PC-3 (cell line): ENCODE results near the gene GTSF1L. TPM values are rescaled to one million over a fixed set of nuclear protein-coding genes. Genes with fewer than 3 reads are reported as not detected.

ENCODE experiments used
- ATAC-seq: fragments of 200-7000 bp; cut with Tn5 transposase; 2 replicates; pipeline ENCODE4 v1.9.1; 2020; ENCODE audit warnings: mild to moderate bottlenecking, moderate library complexity
- BruUV-seq: library from RNA; stranded (reverse); fragments of 400-500 nt; replicated peaks from 2 replicates; lab custom pipeline; 2021; lab: Mats Ljungman, UMichigan
- CTCF ChIA-PET: fragments of 300-600 bp; sonication (Branson Sonifier 250); formaldehyde crosslinking; loops from one replicate; lab custom pipeline; 2022; ENCODE audit warnings: antibody characterized with exemption; lab: Charles Lee
- POLR2A ChIA-PET: fragments of 300-600 bp; sonication (Branson Sonifier 250); formaldehyde crosslinking; loops from one replicate; lab custom pipeline; 2022; ENCODE audit warnings: antibody characterized with exemption; ENCODE audit not compliant: unreplicated experiment; lab: Charles Lee
- DNase-seq: peaks from one replicate; pipeline ENCODE4 v3.0.0-alpha.2; 2015
- H2AFZ ChIP-seq: fragments of 300-600 bp; sonication (generic); 2 replicates; pipeline ENCODE4 v1.6.0; 2016; ENCODE audit warnings: antibody characterized with exemption, low read length
- H3F3A ChIP-seq: fragments of 300-600 bp; sonication (generic); one replicate; pipeline ENCODE4 v1.6.0; 2017; ENCODE audit warnings: antibody characterized with exemption, low read length, control low read depth, mild to moderate bottlenecking; ENCODE audit not compliant: unreplicated experiment
- H3K27ac ChIP-seq: fragments of 300-600 bp; sonication (generic); 2 replicates; pipeline ENCODE4 v1.5.1; 2016; ENCODE audit warnings: mild to moderate bottlenecking, low read length
- H3K27me3 ChIP-seq: fragments of 300-600 bp; sonication (generic); 2 replicates; pipeline ENCODE4 v1.6.1; 2016; ENCODE audit warnings: low read length, mixed read lengths
- H3K36me3 ChIP-seq: fragments of 300-600 bp; sonication (generic); 2 replicates; pipeline ENCODE4 v1.6.1; 2016; ENCODE audit warnings: low read depth, mixed run types, low read length, mixed read lengths
- H3K4me1 ChIP-seq: fragments of 300-600 bp; sonication (generic); 2 replicates; pipeline ENCODE4 v1.5.1; 2016; ENCODE audit warnings: low read length; ENCODE audit not compliant: insufficient read depth
- H3K4me2 ChIP-seq: fragments of 300-600 bp; sonication (generic); 2 replicates; pipeline ENCODE4 v1.6.0; 2016; ENCODE audit warnings: low read length
- H3K4me3 ChIP-seq: fragments of 300-600 bp; sonication (generic); 2 replicates; pipeline ENCODE4 v1.5.1; 2016; ENCODE audit warnings: mild to moderate bottlenecking, low read length, mixed read lengths
- H3K79me2 ChIP-seq: fragments of 300-600 bp; sonication (generic); 2 replicates; pipeline ENCODE4 v1.6.1; 2017; ENCODE audit warnings: low read length, mixed read lengths
- H3K9ac ChIP-seq: fragments of 300-600 bp; sonication (generic); 2 replicates; pipeline ENCODE4 v1.6.0; 2016; ENCODE audit warnings: mild to moderate bottlenecking, low read length
- H3K9me2 ChIP-seq: fragments of 300-600 bp; sonication (generic); replicated peaks from 2 replicates; pipeline ENCODE4 v1.6.1; 2016; ENCODE audit warnings: mixed run types, low read length, mixed read lengths
- H3K9me3 ChIP-seq: fragments of 300-600 bp; sonication (generic); 2 replicates; pipeline ENCODE4 v1.6.1; 2016; ENCODE audit warnings: low read length, mixed read lengths
- H4K20me1 ChIP-seq: fragments of 300-600 bp; sonication (generic); 2 replicates; pipeline ENCODE4 v1.6.1; 2016; ENCODE audit warnings: low read length, mixed read lengths
- CTCF ChIP-seq: fragments of 300-600 bp; sonication (generic); conservative IDR thresholded peaks from 2 replicates; pipeline ENCODE4 v1.5.1; 2017; ENCODE audit warnings: antibody characterized with exemption, low read depth, mild to moderate bottlenecking, low read length
- EZH2 ChIP-seq: fragments of 300-600 bp; sonication (generic); IDR thresholded peaks from one replicate; pipeline ENCODE4 v1.6.1; 2017; ENCODE audit warnings: antibody characterized with exemption, mild to moderate bottlenecking, low read length; ENCODE audit not compliant: unreplicated experiment
- EZH2phosphoT487 ChIP-seq: fragments of 300-600 bp; sonication (generic); IDR thresholded peaks from 2 replicates; pipeline ENCODE4 v1.6.1; 2018; ENCODE audit warnings: mild to moderate bottlenecking, antibody characterized with exemption, low read length, borderline replicate concordance
- intact Hi-C: fragments of 100-400 bp; cut with micrococcal nuclease; formaldehyde crosslinking; loops from 2 replicates; pipeline ENCODE4 v1.9.0; 2023
- total RNA-seq: library from RNA; depleted of rRNA; stranded (reverse); fragments of >200 nt; gene quantifications from 2 replicates; pipeline ENCODE4 v1.2.3, GENCODE V29; 2014

The GTSF1L gene
- total RNA-seq, 1 experiment from 2014 or later = not detected

- no TSS peak for BruUV-seq
- Histone ChIP-seq H3K4me2 (no peak overlapping the region), H3K27ac (no peak overlapping the region), H3K4me3 (no peak overlapping the region), H3K27me3 (no peaks in the 10 kb centered on the region), H3K9me2 (no peaks in the 10 kb centered on the region), H2AFZ (no peak overlapping the region), H3K4me1 (no peaks in the 10 kb centered on the region), H3F3A (no peaks in the 10 kb centered on the region), H4K20me1 (no peaks in the 10 kb centered on the region), H3K79me2 (no peaks in the 10 kb centered on the region), H3K9me3 (no peaks in the 10 kb centered on the region), H3K9ac (no peak overlapping the region), H3K36me3 (no peaks in the 10 kb centered on the region)
- intact Hi-C loops = no loop called here
- TF ChIP-seq EZH2phosphoT487 (no peak), EZH2 (no peak), CTCF (no peak)
- ATAC-seq = peak; percentile 38
- POLR2A ChIA-PET = no interaction called here
- CTCF ChIA-PET = no interaction called here
- peak; percentile 50 for DNase-seq
Observed at GRCh38 chr20:43744151-43744611, 17.4 kb upstream of the GTSF1L start.

DNA sequence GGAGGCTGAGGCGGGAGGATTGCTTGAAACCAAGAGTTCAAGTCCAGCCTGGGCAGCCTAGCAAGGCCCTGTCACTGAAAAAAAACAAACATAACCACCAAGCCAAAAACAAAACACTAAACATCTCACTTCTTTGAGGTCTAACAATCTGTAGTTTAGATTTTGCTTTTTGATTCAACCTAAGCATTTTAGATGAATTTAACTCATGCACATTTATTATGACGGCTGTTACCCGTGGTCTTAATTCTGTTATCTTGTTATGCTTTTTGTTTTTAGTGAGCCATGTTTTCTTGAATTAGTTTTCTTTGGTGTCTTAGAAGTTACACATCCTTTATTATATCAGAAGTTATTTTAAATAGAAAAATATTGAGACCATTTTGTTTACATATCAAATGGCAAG lies 13.8 kb upstream of the GTSF1L start:
- POLR2A ChIA-PET = no interaction called here
- no peak overlapping the region for H3K4me3 ChIP-seq
- intact Hi-C loops = no loop called here
- H3K9me2 ChIP-seq = no peaks in the 10 kb centered on the region
- no peak for TF ChIP-seq EZH2phosphoT487
- TF ChIP-seq CTCF = no peak
- H3K4me2 ChIP-seq = no peak overlapping the region
- BruUV-seq = no TSS peak
- no peaks in the 10 kb centered on the region for H3K79me2 ChIP-seq
- H3F3A ChIP-seq = no peaks in the 10 kb centered on the region
- no peaks in the 10 kb centered on the region for H3K9me3 ChIP-seq
- DNase-seq (no peak), ATAC-seq (no peak)
- H3K27me3 ChIP-seq = no peaks in the 10 kb centered on the region
- CTCF ChIA-PET = no interaction called here
- no peak overlapping the region for H3K27ac ChIP-seq
- no peak overlapping the region for H3K9ac ChIP-seq
- H2AFZ ChIP-seq = no peak overlapping the region
- no peaks in the 10 kb centered on the region for H3K36me3 ChIP-seq
- H4K20me1 ChIP-seq = no peaks in the 10 kb centered on the region
- H3K4me1 ChIP-seq = no peaks in the 10 kb centered on the region

DNA sequence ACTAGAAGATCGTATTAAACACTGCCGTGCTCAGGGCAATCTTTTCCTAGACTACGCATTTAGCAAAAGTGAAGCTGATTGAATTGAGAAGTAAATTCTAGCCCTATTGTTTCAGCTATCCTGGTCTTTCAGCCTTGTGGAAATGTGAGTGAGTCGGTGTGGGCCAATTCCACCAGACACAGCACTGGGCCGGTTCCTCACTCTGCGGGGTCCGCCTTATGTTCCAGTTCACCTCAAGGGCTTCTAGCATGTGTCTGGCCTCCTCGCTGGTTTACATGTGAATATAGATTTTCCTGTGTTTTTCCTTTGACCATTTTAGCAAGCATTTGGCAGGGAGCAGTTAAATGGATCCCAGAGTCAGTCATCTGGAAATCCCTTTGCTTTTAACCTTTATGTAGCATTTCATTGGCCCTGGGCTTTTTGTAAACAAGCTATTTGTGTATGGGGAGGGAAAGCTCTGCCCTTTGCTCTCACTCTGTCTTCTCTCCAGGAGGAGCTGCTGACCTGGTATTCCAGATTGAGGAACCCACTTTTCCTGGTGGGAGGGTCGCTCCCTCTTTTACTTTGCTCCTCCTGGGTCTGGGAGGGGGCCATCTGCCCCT lies 12.4 kb upstream of the GTSF1L start:
- no peaks in the 10 kb centered on the region for H3K36me3 ChIP-seq
- TF ChIP-seq EZH2 = no peak
- no peak for TF ChIP-seq EZH2phosphoT487
- no peak for TF ChIP-seq CTCF
- intact Hi-C loops = no loop called here
- H3K4me1 ChIP-seq = no peaks in the 10 kb centered on the region
- H3K9me3 ChIP-seq = no peaks in the 10 kb centered on the region
- H4K20me1 ChIP-seq = no peaks in the 10 kb centered on the region
- CTCF ChIA-PET = no interaction called here
- H3K9me2 ChIP-seq = no peaks in the 10 kb centered on the region
- no peak overlapping the region for H3K9ac ChIP-seq
- no peak overlapping the region for H3K4me3 ChIP-seq
- no peaks in the 10 kb centered on the region for H3K27me3 ChIP-seq
- DNase-seq (no peak), ATAC-seq (no peak)
- BruUV-seq = no TSS peak
- no peak overlapping the region for H3K27ac ChIP-seq
- no peak overlapping the region for H2AFZ ChIP-seq
- no peaks in the 10 kb centered on the region for H3K79me2 ChIP-seq
- H3F3A ChIP-seq = no peaks in the 10 kb centered on the region
- no peak overlapping the region for H3K4me2 ChIP-seq
- POLR2A ChIA-PET = no interaction called here
